HEK293 (cell line): ENCODE data around the gene PLK5.

Experiments used
- KLF1 ChIP-seq: fragments of 450-650 bp; formaldehyde crosslinking; IDR thresholded peaks from 2 replicates; pipeline ENCODE4 v1.5.1; 2016; ENCODE audit warnings: missing biosample characterization, missing genetic modification characterization
- REST ChIP-seq: fragments of 450-650 bp; formaldehyde crosslinking; IDR thresholded peaks from 2 replicates; pipeline ENCODE4 v1.5.1; 2016; ENCODE audit warnings: missing biosample characterization, missing genetic modification characterization
- SP2 ChIP-seq: fragments of 450-650 bp; formaldehyde crosslinking; IDR thresholded peaks from 2 replicates; pipeline ENCODE4 v1.5.1; 2016; ENCODE audit warnings: missing biosample characterization, missing genetic modification characterization
- ZBTB11 ChIP-seq: fragments of 450-650 bp; formaldehyde crosslinking; conservative IDR thresholded peaks from 2 replicates; pipeline ENCODE4 v1.5.1; 2016; ENCODE audit warnings: low read depth, missing biosample characterization, missing genetic modification characterization
- ZBTB17 ChIP-seq: fragments of 450-650 bp; formaldehyde crosslinking; IDR thresholded peaks from 2 replicates; pipeline ENCODE4 v1.5.1; 2016; ENCODE audit warnings: missing biosample characterization, missing genetic modification characterization
- ZBTB20 ChIP-seq: fragments of 450-650 bp; formaldehyde crosslinking; IDR thresholded peaks from 2 replicates; pipeline ENCODE4 v1.5.1; 2016; ENCODE audit warnings: missing biosample characterization, missing genetic modification characterization
- ZFP3 ChIP-seq: fragments of 450-650 bp; formaldehyde crosslinking; IDR thresholded peaks from 2 replicates; pipeline ENCODE4 v1.5.1; 2016; ENCODE audit warnings: low read depth, missing biosample characterization, missing genetic modification characterization
- ZFP69B ChIP-seq: fragments of 450-650 bp; formaldehyde crosslinking; IDR thresholded peaks from 2 replicates; pipeline ENCODE4 v1.5.1; 2016; ENCODE audit warnings: missing biosample characterization, missing genetic modification characterization
- ZNF114 ChIP-seq: fragments of 450-650 bp; formaldehyde crosslinking; IDR thresholded peaks from 2 replicates; pipeline ENCODE4 v1.5.0; 2017; ENCODE audit warnings: missing biosample characterization, missing genetic modification characterization
- ZNF239 ChIP-seq: fragments of 450-650 bp; formaldehyde crosslinking; IDR thresholded peaks from 2 replicates; pipeline ENCODE4 v1.5.1; 2016; ENCODE audit warnings: missing biosample characterization, missing genetic modification characterization
- ZNF280D ChIP-seq: fragments of 450-650 bp; formaldehyde crosslinking; IDR thresholded peaks from 2 replicates; pipeline ENCODE4 v1.5.1; 2016; ENCODE audit warnings: missing biosample characterization, missing genetic modification characterization
- ZNF311 ChIP-seq: fragments of 450-650 bp; formaldehyde crosslinking; IDR thresholded peaks from 2 replicates; pipeline ENCODE4 v1.5.1; 2017; ENCODE audit warnings: missing biosample characterization, missing genetic modification characterization, borderline replicate concordance
- ZNF341 ChIP-seq: fragments of 450-650 bp; formaldehyde crosslinking; IDR thresholded peaks from 2 replicates; pipeline ENCODE4; 2016; ENCODE audit warnings: low read depth, missing biosample characterization, missing genetic modification characterization
- ZNF449 ChIP-seq: fragments of 450-650 bp; formaldehyde crosslinking; IDR thresholded peaks from 2 replicates; pipeline ENCODE4 v1.5.1; 2017; ENCODE audit warnings: missing biosample characterization, mild to moderate bottlenecking, missing genetic modification characterization, moderate library complexity
- ZNF558 ChIP-seq: fragments of 450-650 bp; formaldehyde crosslinking; IDR thresholded peaks from 2 replicates; pipeline ENCODE4 v1.5.1; 2016; ENCODE audit warnings: missing biosample characterization, missing genetic modification characterization
- ZNF600 ChIP-seq: fragments of 450-650 bp; formaldehyde crosslinking; IDR thresholded peaks from 2 replicates; pipeline ENCODE4 v1.5.1; 2016; ENCODE audit warnings: missing biosample characterization, missing genetic modification characterization
- ZNF610 ChIP-seq: fragments of 450-650 bp; formaldehyde crosslinking; IDR thresholded peaks from 2 replicates; pipeline ENCODE4 v1.5.1; 2016; ENCODE audit warnings: missing biosample characterization, missing genetic modification characterization, borderline replicate concordance
- ZNF621 ChIP-seq: fragments of 450-650 bp; formaldehyde crosslinking; IDR thresholded peaks from 2 replicates; pipeline ENCODE4 v1.5.1; 2017; ENCODE audit warnings: missing biosample characterization, missing genetic modification characterization
- ZNF639 ChIP-seq: fragments of 450-650 bp; formaldehyde crosslinking; IDR thresholded peaks from 2 replicates; pipeline ENCODE4 v1.5.1; 2016; ENCODE audit warnings: missing biosample characterization, missing genetic modification characterization
- ZNF792 ChIP-seq: fragments of 450-650 bp; formaldehyde crosslinking; IDR thresholded peaks from 2 replicates; pipeline ENCODE4 v1.5.1; 2016; ENCODE audit warnings: missing biosample characterization, missing genetic modification characterization
- ZSCAN16 ChIP-seq: fragments of 450-650 bp; formaldehyde crosslinking; IDR thresholded peaks from 2 replicates; pipeline ENCODE4 v1.5.1; 2016; ENCODE audit warnings: missing biosample characterization, missing genetic modification characterization
- TF ChIP-seq, protein P1 (sequence below): fragments of 450-650 bp; formaldehyde crosslinking; IDR thresholded peaks from 2 replicates; pipeline ENCODE4 v1.5.1; 2017; ENCODE audit warnings: missing biosample characterization, missing genetic modification characterization
- TF ChIP-seq, protein P2 (sequence below): fragments of 450-650 bp; formaldehyde crosslinking; IDR thresholded peaks from 2 replicates; pipeline ENCODE4 v1.5.1; 2016; ENCODE audit warnings: missing biosample characterization, missing genetic modification characterization, low read depth

PLK5 gene

GRCh38 chr19:1478934-1479707 lies 44.8 kb upstream of the PLK5 start, which contains the start of gene C19orf25 (continued):
- TF ChIP-seq ZSCAN16 (no peak), SP2 (tag by site-specific recombination) (peak; percentile 94), ZBTB20 (tag by site-specific recombination) (peak; percentile 27; the same call in 1 of the 2 replicates), ZNF600 (peak; percentile 71; the same call in 1 of the 2 replicates), ZNF114 (tag by site-specific recombination) (no peak), ZFP3 (tag by site-specific recombination) (peak; percentile 99), ZNF311 (tag by site-specific recombination) (no peak), ZBTB11 (peak; percentile 96), ZNF280D (no peak), ZNF239 (tag by site-specific recombination) (no peak), REST (peak; percentile 85), ZNF341 (tag by site-specific recombination) (peak; percentile 34; the same call in 1 of the 2 replicates), ZNF558 (tag by site-specific recombination) (no peak), ZFP69B (tag by site-specific recombination) (peak; percentile 73; the same call in 1 of the 2 replicates), ZBTB17 (tag by site-specific recombination) (peak; percentile 93), KLF1 (tag by site-specific recombination) (peak; percentile 55), ZNF639 (0 out of 2 replicates have a peak, but pooled peaks have one; percentile 51), ZNF449 (tag by site-specific recombination) (no peak), ZNF621 (no peak), ZNF792 (tag by site-specific recombination) (no peak), ZNF610 (tag by site-specific recombination) (peak; percentile 20; the same call in 1 of the 2 replicates)
- TF ChIP-seq, protein P1, sequence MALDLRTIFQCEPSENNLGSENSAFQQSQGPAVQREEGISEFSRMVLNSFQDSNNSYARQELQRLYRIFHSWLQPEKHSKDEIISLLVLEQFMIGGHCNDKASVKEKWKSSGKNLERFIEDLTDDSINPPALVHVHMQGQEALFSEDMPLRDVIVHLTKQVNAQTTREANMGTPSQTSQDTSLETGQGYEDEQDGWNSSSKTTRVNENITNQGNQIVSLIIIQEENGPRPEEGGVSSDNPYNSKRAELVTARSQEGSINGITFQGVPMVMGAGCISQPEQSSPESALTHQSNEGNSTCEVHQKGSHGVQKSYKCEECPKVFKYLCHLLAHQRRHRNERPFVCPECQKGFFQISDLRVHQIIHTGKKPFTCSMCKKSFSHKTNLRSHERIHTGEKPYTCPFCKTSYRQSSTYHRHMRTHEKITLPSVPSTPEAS: no peak
- TF ChIP-seq, protein P2, sequence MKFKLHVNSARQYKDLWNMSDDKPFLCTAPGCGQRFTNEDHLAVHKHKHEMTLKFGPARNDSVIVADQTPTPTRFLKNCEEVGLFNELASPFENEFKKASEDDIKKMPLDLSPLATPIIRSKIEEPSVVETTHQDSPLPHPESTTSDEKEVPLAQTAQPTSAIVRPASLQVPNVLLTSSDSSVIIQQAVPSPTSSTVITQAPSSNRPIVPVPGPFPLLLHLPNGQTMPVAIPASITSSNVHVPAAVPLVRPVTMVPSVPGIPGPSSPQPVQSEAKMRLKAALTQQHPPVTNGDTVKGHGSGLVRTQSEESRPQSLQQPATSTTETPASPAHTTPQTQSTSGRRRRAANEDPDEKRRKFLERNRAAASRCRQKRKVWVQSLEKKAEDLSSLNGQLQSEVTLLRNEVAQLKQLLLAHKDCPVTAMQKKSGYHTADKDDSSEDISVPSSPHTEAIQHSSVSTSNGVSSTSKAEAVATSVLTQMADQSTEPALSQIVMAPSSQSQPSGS: no peak
